GM21529 (cell line): ENCODE measurements around the gene CEP250.
A peak's percentile ranks its signal among the peaks of the same experiment; 100 is the strongest.

Experiments used
- ATAC-seq: cut with Tn5 transposase; IDR thresholded peaks from one replicate; pipeline ENCODE4 v1.9.1; 2021; ENCODE audit not compliant: unreplicated experiment

Gene CEP250, protein sequence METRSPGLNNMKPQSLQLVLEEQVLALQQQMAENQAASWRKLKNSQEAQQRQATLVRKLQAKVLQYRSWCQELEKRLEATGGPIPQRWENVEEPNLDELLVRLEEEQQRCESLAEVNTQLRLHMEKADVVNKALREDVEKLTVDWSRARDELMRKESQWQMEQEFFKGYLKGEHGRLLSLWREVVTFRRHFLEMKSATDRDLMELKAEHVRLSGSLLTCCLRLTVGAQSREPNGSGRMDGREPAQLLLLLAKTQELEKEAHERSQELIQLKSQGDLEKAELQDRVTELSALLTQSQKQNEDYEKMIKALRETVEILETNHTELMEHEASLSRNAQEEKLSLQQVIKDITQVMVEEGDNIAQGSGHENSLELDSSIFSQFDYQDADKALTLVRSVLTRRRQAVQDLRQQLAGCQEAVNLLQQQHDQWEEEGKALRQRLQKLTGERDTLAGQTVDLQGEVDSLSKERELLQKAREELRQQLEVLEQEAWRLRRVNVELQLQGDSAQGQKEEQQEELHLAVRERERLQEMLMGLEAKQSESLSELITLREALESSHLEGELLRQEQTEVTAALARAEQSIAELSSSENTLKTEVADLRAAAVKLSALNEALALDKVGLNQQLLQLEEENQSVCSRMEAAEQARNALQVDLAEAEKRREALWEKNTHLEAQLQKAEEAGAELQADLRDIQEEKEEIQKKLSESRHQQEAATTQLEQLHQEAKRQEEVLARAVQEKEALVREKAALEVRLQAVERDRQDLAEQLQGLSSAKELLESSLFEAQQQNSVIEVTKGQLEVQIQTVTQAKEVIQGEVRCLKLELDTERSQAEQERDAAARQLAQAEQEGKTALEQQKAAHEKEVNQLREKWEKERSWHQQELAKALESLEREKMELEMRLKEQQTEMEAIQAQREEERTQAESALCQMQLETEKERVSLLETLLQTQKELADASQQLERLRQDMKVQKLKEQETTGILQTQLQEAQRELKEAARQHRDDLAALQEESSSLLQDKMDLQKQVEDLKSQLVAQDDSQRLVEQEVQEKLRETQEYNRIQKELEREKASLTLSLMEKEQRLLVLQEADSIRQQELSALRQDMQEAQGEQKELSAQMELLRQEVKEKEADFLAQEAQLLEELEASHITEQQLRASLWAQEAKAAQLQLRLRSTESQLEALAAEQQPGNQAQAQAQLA (N-terminal part only)

DNA sequence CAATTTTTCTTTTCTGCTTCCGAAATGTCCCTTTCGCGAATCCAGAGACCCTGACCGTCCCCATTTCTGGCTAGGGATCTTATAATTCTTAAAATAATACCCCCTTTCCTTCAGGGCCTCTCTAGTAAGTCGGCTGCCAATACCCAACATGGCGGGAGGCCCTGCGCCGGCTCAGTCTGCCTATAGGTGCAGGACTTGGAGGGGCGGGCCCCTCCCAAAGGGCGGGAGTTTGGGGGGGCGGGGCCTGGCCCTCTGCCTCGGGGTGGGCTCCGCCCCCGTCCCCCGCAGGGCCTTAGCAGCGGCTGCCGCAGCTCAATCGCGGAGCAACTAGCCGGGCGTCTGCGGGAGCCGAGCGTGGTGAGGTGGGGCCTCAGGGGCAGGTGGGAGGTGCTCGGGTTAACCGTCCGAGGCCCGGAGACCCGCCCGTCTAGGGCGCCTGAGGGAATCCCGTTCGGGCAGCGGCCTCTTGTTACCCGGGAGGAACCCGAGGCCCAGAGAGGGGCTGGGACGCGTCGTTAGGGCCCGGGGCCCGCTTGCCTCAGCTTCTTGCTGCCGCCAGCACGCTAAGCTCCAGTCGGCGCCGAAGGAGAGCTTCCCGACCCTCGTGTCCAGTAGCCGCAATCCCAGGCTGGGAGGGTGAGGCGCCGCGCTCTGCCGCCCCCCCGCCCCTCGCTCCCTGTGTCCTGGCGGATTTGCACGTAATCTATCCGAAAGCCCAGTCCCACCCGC lies at the start of gene CEP250:
Gene CEP250, plus strand, starts transcription at position 718 of the 729 bp plus-strand sequence. CDS start 6,770 bp downstream, outside the sequence.
- ATAC-seq, result peak; percentile 91

- ATAC-seq, result no peak
These were observed 49.6 kb upstream of the CEP250 start for GRCh38 chr20:35405775-35406174.

- ATAC-seq, result no peak
These were observed 47.1 kb upstream of the CEP250 start for GRCh38 chr20:35408270-35408669.

GRCh38 chr20:35409542-35409941 lies 45.9 kb upstream of the CEP250 start:
- ATAC-seq, result no peak

- no peak for ATAC-seq
These were observed 44.8 kb upstream of the CEP250 start for GRCh38 chr20:35410613-35411012.

DNA sequence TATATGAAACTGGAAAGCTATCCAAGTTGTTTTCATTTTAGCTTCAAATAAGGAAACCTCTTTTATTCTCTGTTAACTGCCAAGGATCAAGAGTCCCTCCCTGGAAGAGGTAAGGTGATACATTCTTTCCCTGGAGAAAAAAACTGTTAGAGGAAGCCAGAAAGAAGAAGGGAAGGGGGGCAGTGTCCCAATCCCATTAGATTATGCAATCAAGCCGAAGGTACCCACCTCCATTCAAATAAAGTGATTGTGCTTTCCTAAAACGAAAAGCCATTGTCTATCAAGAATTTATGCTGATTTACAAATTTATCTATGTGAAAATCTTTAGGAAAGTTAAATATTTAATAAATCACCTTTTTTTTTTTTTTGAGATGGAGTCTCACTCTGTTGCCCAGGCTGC lies 34.1 kb upstream of the CEP250 start:
- no peak for ATAC-seq

GRCh38 chr20:35431621-35432429 lies 23.6 kb upstream of the CEP250 start:
- ATAC-seq, result no peak

DNA sequence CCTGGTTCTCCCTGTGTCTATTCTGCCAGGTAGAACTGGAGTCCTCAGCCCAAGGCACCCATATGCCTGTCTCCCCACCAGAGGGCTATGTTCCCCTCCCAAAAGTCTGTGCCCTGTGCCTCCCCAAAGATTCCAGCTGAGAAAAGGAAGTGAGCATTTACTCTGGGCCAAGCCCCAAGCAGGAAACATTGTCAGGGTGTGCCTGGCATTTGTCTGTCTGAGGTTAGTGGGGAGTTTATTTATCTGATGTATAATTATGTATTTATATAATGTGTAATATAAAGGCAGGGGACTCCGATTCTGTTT lies 23.0 kb upstream of the CEP250 start:
- ATAC-seq, result no peak

DNA sequence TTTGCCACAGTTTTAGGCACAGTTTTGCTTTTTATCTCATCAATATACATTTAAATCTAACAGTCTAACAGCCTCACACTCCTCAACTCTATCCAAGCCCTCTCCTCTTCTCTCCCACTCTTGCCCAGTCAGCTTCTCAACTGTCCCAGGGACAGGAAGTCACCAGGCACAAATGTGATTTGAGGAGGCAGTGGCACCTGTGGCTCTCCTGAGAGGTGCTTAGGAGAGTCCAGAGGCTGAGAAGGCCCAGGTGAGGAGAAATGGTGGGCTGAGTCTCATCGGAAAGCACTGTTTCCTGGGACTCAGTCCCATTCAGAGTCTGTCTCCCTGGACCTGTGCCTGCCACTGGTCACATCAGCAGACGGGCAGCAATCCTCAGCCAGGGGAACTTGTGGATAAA lies 22.1 kb upstream of the CEP250 start:
- ATAC-seq, result no peak

- ATAC-seq, result no peak
These were observed 21.1 kb upstream of the CEP250 start for GRCh38 chr20:35434085-35435005.

DNA sequence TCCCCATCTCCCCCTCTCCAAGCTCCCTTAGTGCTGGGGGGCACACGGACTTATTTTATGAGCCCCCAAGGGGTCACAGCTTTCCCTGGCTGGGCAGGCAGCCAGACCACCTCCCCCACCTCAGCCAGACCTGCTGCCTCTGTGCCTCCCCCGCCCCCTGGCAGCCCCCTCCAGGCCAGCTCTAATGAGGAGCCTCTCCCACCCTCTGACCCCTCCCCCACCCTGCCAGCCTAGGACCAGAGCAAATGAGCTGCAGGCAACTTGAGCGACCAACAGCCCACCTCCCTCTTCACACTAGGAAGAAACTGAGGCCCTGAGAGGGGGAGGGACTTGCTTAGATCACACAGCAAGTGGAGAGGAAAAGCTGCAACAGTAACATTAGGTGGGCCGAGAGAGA lies 19.2 kb upstream of the CEP250 start:
- no peak for ATAC-seq

DNA sequence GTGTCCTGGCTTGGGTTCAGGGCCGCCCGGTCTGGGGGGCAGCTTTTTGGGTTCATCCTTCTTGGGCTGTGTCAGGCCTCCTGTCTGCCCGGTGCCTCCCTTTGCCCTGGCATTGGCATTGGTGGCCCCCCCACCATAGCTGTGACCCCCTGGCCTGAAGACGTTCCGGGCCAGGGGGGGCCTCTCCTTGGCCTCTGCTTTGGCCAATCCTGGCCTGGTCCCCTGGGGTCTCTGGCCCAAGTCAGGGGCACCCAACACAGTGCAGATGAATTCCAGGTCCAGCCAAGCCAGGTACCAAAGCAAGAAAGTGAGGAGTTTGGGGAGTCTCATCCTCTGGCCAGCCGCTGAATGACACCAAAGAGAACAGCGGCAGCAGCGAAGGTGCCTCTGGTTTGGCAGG lies 17.8 kb upstream of the CEP250 start:
- no peak for ATAC-seq

GRCh38 chr20:35443003-35443402 lies 12.4 kb upstream of the CEP250 start:
- no peak for ATAC-seq

DNA sequence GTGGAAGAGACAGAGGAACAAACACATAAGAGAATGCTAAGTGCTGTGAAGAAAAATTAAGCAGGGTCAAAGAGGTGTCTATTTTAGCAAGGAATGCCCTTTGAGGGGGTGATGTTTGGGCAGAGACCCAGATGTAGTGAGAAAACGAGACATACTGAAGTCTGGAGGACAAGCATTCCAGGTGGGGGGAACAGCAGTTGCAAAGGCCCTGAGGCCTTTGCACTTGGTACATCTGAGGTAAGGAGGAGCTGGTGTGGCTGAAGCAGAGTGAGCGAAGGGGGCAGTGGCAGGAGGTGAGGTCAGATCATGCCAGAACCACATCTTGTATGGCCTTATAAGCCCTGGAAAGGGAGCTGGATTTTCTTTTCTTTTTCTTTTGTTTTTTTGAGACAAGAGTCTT lies 11.2 kb upstream of the CEP250 start:
- ATAC-seq, result no peak

DNA sequence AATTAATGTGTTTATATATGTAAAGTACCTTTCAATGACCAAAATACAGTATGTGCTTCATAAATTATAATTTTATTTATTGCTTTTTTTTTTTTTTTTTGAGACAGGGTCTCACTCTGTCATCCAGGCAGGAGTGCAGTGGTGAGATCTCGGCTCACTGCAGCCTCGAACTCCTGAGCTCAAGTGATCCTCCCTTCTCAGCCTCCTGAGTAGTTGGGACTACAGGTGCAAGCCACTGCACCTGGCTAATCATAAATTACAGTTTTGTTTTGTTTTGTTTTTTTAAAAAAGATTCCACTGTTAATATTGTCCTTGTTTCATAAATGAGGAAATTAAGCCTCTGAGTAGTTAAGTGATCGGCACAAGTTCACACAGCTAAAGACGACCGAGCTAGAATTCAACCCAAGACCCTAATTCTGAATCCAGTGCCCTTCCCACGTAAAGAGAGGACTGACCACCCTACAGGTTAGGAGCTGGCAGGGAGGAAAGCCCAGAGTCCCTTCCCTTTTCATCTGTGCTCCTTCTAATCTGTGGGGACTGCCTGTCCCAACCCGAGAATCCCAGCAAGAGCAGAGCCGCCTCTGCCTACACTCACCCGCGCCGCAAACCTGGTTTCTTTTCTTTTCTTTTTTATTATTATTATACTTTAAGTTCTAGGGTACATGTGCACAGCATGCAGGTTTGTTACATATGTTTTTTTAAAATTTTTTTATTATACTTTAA lies 8.9 kb upstream of the CEP250 start:
- no peak for ATAC-seq

DNA sequence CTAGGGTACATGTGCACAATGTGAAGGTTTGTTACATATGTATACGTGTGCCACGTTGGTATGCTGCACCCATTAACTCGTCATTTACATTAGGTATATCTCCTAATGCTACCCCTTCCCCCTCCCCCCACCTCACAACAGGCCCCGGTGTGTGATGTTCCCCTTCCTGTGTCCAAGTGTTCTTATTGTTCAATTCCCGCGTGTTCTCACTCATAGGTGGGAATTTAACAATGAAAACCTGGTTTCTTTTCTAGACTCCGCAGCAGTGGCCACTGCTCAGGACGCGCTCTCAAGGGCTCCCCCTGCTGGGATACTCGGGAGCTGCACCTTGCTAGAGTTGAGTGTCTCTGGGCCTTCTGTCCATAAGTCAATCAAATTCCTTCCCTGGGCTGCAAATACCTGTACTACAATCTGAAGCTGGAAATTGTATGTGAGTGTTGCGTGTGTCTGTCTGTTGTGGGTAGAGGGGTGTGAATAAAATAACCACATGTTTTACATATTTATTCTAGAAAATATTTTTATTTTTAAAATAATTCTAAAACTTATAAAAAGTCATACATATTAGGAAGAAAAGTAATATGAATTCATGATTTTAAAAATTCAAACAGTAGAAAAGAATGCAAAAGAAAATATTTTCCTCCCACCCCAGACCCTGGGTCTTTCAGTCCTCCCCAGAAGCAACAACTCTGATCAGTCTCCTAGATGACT lies 8.2 kb upstream of the CEP250 start:
- ATAC-seq, result peak; percentile 57

DNA sequence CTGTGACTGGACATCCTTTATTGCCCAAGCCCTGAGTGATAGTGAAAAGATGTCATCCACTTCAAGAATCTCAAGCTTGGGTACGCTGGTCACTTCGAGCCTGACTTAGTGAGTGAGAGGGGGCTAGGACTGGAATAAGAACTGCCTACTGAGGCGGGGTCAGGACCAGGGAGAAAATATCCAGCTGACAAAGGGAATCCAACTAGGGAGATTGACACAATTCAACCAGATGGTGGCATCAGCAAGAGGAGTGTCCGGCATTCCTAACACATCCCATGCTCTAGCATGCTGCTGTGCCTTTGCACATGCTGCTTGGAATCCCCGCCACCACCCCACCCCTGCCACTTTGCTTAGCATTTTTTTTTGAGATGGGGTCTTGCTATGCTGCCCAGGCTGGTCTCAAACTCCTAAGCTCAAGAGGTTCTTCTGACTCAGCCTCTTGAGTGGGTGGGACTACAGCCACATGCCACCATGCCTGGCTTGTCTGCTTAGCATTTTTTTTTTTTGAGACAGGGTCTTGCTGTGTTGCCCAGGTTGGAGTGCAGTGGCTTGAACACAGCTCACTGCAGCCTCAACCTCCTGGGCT lies 6.5 kb upstream of the CEP250 start:
- no peak for ATAC-seq
